ENCODE results near the gene RFX1.
"Not testable (repeated sequence)": the region's sequence is repeated elsewhere in the genome, so short reads cannot be mapped to it uniquely, and the experiment has no call there.

Gene RFX1

GRCh38 chr19:13975870-13976269 lies 30.2 kb downstream of the RFX1 start:
- no peak for TF ChIP-seq PPARA (CRISPR knock-in tag; IDR thresholded peaks at IDR 0.05; ENCODE audit: borderline replicate concordance)
- no peak for TF ChIP-seq TSHZ2 (CRISPR knock-in tag; IDR thresholded peaks at IDR 0.05)
- no peak for TF ChIP-seq CSRNP3 (CRISPR knock-in tag; IDR thresholded peaks at IDR 0.05)
- TF ChIP-seq ISL1 (CRISPR knock-in tag; IDR thresholded peaks at IDR 0.05), result no peak
- TF ChIP-seq ZNF565 (CRISPR knock-in tag; conservative IDR thresholded peaks at IDR 0.05; ENCODE audit: low read depth), result no peak
- ATAC-seq, result no peak

GRCh38 chr19:13974073-13974472 lies 32.0 kb downstream of the RFX1 start:
- peak; percentile 85 for ATAC-seq
- TF ChIP-seq BACH2 (CRISPR knock-in tag; IDR thresholded peaks at IDR 0.05; ENCODE audit: borderline replicate concordance), result no peak
- no peak for TF ChIP-seq CREB5 (CRISPR knock-in tag; IDR thresholded peaks at IDR 0.05; ENCODE audit: low read depth)
- no peak for TF ChIP-seq POU6F1 (CRISPR knock-in tag; IDR thresholded peaks at IDR 0.05; ENCODE audit: borderline replicate concordance, low read depth)
- TF ChIP-seq ZNF565 (CRISPR knock-in tag; conservative IDR thresholded peaks at IDR 0.05; ENCODE audit: low read depth), result no peak
- no peak for TF ChIP-seq ARNTL (CRISPR knock-in tag; IDR thresholded peaks at IDR 0.05; ENCODE audit: borderline replicate concordance, low read depth)
- TF ChIP-seq ESRRG (CRISPR knock-in tag; IDR thresholded peaks at IDR 0.05), result no peak
- no peak for TF ChIP-seq ZFP30 (CRISPR knock-in tag; IDR thresholded peaks at IDR 0.05)
- no peak for TF ChIP-seq ZNF70 (CRISPR knock-in tag; IDR thresholded peaks at IDR 0.05)
- no peak for TF ChIP-seq SNAI2 (CRISPR knock-in tag; IDR thresholded peaks at IDR 0.05)
- TF ChIP-seq ISL1 (CRISPR knock-in tag; IDR thresholded peaks at IDR 0.05), result no peak
- TF ChIP-seq CSRNP3 (CRISPR knock-in tag; IDR thresholded peaks at IDR 0.05), result no peak
- no peak for TF ChIP-seq ZFP3 (CRISPR knock-in tag; IDR thresholded peaks at IDR 0.05)
- no peak for TF ChIP-seq ZC3H10 (CRISPR knock-in tag; IDR thresholded peaks at IDR 0.05)
- no peak for TF ChIP-seq TSHZ2 (CRISPR knock-in tag; IDR thresholded peaks at IDR 0.05)
- no peak for TF ChIP-seq PPARA (CRISPR knock-in tag; IDR thresholded peaks at IDR 0.05; ENCODE audit: borderline replicate concordance)
- no peak for TF ChIP-seq OSR1 (CRISPR knock-in tag; IDR thresholded peaks at IDR 0.05)
- no peak for TF ChIP-seq ZNF8 (CRISPR knock-in tag; IDR thresholded peaks at IDR 0.05)
- TF ChIP-seq CSDC2 (CRISPR knock-in tag; IDR thresholded peaks at IDR 0.05), result no peak
- no peak for TF ChIP-seq TOX (CRISPR knock-in tag; IDR thresholded peaks at IDR 0.05; ENCODE audit: borderline replicate concordance)
- TF ChIP-seq PATZ1 (CRISPR knock-in tag; IDR thresholded peaks at IDR 0.05; ENCODE audit: borderline replicate concordance), result no peak

GRCh38 chr19:13973479-13973878 lies 32.6 kb downstream of the RFX1 start:
- not testable (repeated sequence) for ATAC-seq

Measured in SK-N-SH treated with all-trans-retinoic acid at 6 μM for 48 hours (cell line).